IPS-15b (cell line): ENCODE data around the gene KYNU.
"Not testable (repeated sequence)": the region's sequence is repeated elsewhere in the genome, so short reads cannot be mapped to it uniquely, and the experiment has no call there.

Experiments
- H3K27me3 ChIP-seq: one replicate; pipeline ENCODE4 v1.6.1; 2013; ENCODE audit warnings: low read length; ENCODE audit not compliant: control insufficient read depth, insufficient read depth
- H3K36me3 ChIP-seq: one replicate; pipeline ENCODE4 v1.6.1; 2013; ENCODE audit warnings: low read length; ENCODE audit not compliant: control insufficient read depth, insufficient read depth
- H3K4me1 ChIP-seq: one replicate; pipeline ENCODE4 v1.6.1; 2013; ENCODE audit warnings: mild to moderate bottlenecking, low read length; ENCODE audit not compliant: control insufficient read depth, insufficient read depth
- H3K4me3 ChIP-seq: one replicate; pipeline ENCODE4 v1.5.1; 2013; ENCODE audit warnings: low read depth, low read length
- H3K9ac ChIP-seq: one replicate; pipeline ENCODE4 v1.6.1; 2013; ENCODE audit warnings: low read depth, mild to moderate bottlenecking, low read length
- H3K9me3 ChIP-seq: one replicate; pipeline ENCODE4 v1.6.1; 2013; ENCODE audit warnings: mild to moderate bottlenecking, low read length; ENCODE audit not compliant: control insufficient read depth, insufficient read depth

Gene KYNU

DNA sequence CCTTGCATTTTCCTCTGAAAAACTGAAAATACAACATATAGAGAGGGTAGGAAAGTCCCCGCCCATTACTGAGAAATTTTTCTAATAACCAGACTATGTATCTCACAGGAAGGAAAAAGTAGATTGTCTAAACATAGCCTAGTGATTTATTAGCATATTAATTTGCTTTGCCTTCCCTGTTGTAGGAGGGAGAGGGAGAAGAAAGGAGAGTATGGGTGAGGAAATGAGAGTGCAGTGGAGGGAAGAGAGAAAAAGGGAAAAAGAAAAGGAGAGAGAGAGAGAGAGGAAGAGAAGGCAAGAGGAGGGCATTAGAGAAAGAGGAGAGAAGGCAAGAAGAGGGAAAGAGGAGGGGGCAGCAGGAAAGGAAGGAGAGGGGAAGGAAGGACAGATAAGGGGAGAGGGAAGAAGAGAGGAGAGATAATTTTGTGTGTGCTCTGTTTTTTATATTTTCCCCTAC is 3.6 kb upstream of the KYNU start:
- H3K9ac ChIP-seq: no peak overlapping the region
- no peaks in the 10 kb centered on the region for H3K27me3 ChIP-seq
- no peaks in the 10 kb centered on the region for H3K4me1 ChIP-seq
- H3K4me3 ChIP-seq: no peak overlapping the region
- no peaks in the 10 kb centered on the region for H3K36me3 ChIP-seq
- no peaks in the 10 kb centered on the region for H3K9me3 ChIP-seq

DNA sequence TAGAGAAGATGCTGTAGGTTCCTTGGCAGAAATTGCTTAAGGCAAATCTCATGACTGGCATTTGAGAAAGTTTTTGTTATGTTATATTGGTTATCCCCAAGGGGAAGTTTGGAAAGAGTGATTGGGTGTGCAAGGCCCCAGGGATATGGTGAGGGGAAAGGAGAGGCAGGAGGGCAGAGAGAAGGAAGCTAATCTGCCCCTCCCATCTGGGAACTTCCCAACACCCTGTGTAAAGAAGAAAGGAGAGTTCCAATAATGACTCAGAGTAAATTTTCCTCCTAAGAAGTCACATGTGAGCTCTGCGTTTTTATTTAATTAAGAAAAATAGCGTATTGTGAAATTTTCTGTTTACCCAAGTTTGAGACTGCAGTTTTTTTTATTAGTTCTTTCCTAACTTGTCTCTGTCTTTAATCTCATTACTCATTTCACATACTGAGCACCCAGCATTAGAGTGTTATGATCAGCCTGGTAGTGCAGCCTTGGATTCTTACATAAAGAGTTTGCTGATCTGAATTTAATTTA is 3.1 kb upstream of the KYNU start:
- Histone ChIP-seq H3K9ac (no peak overlapping the region), H3K36me3 (no peaks in the 10 kb centered on the region), H3K9me3 (no peaks in the 10 kb centered on the region), H3K4me3 (no peak overlapping the region), H3K27me3 (no peaks in the 10 kb centered on the region), H3K4me1 (no peaks in the 10 kb centered on the region)

DNA sequence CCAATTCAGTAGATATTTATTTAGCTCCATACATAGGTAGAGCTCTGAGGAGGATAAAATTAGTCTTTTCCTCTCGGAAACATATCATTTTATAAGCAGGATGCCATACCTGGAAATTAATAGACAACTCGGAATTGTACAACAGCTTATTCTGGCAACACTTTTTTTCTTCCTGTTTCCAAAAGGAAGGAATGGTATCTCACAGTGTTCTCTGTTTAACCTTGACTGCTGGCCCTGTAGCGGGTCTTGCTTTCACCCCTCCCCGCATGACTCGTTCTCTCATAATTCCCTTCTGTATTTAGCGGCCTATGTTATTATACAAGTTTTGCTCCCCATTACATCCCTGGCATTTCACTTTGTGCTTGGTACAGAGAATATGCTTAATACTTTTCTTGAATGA is 2.5 kb upstream of the KYNU start:
- H3K36me3 ChIP-seq: no peaks in the 10 kb centered on the region
- H3K27me3 ChIP-seq: no peaks in the 10 kb centered on the region
- H3K9ac ChIP-seq: no peak overlapping the region
- no peaks in the 10 kb centered on the region for H3K4me1 ChIP-seq
- H3K4me3 ChIP-seq: no peak overlapping the region
- H3K9me3 ChIP-seq: no peaks in the 10 kb centered on the region

DNA sequence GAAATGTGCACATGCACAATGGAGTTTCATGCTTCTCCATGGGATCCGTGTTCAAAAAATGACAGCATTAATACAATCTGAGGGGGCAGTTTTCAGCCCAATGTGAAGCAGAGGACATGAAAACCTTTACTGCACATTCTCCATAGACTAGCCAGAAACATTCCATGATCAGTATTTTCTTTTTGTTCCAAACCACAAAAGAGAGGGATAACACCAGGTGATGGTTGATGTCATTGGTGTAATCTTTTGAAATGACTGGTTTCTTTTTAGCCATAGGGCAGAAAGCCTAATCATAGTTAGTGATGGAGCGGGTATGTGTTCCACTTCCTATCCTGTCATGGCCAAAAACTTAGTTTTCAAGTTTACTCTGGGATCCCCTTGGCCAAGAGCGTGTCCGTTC is 1.8 kb upstream of the KYNU start:
- H3K4me1 ChIP-seq: no peaks in the 10 kb centered on the region
- H3K9me3 ChIP-seq: no peaks in the 10 kb centered on the region
- no peak overlapping the region for H3K9ac ChIP-seq
- H3K36me3 ChIP-seq: no peaks in the 10 kb centered on the region
- no peaks in the 10 kb centered on the region for H3K27me3 ChIP-seq
- no peak overlapping the region for H3K4me3 ChIP-seq

DNA sequence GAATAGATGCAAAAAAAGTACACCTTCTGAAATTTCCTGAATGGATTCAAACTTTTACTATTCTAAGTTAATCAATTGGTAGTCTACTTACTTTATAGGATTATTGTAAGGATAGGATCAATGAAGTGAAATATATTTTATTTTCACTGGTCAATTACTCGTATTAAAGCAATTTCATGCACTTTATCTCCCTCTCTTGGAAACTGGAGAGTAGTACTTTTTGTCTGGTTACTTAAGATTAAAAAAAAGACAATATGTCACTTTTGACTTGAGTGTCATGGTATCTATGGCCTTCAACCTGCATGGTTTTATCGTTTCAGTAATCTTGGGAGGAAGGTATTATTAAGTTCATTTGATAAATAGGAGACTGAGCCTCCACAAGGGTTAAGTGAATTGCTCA is 1.0 kb upstream of the KYNU start:
- Histone ChIP-seq H3K27me3 (no peaks in the 10 kb centered on the region), H3K9ac (no peak overlapping the region), H3K36me3 (no peaks in the 10 kb centered on the region), H3K9me3 (no peaks in the 10 kb centered on the region), H3K4me3 (no peak overlapping the region), H3K4me1 (no peaks in the 10 kb centered on the region)

DNA sequence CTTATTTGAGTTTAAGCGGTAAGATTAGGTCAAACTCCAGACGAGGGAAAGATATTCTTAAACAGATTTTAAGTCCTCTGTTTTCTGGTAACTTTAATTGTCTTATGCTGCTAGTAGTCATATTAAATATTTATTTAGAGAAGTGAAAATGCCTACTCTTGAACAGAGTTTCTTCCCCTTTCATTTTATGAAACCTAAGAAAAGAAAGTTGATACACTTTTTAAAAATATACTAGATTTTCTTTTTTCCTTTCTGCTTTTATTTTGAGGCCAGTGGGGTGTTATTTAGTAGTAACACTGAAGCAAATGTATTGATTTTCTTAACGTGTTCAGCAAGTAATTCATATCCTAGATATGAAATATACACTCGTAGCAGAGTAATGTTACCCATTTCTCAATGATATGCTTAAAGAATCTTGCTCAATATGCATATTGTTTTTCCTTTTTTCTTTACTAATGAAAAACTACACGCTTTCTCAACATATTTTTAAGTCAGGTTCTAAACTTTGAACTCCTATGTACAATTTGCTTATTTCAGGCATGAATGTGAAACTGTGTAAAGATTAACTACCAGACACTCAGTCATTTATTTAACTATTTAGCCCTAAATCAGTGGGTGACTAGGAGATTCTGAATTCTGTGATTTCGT is 691 bp downstream of the KYNU start:
- H3K9me3 ChIP-seq: no peaks in the 10 kb centered on the region
- H3K9ac ChIP-seq: no peak overlapping the region
- H3K4me1 ChIP-seq: no peaks in the 10 kb centered on the region

DNA sequence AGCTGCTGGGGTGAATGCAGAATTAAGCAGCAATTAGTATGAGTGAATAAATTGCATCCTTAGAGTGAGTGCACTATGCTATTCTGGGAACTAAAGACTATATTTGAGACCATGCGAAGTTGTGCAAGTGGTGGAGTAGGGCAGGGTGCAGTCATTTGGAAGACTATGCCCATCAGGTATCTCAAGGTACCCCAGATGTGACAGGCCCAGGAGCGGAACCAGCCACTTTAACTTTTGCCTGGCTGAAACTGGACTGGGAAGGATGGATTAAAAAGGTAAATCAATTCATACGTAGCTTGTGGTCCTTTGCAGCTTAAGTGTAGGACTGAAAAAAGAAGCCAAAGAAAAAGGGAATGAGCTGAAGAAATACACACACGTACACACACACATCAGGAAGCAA is 1.7 kb downstream of the KYNU start:
- no peak overlapping the region for H3K9ac ChIP-seq
- no peak overlapping the region for H3K4me3 ChIP-seq
- no peaks in the 10 kb centered on the region for H3K4me1 ChIP-seq
- H3K36me3 ChIP-seq: no peaks in the 10 kb centered on the region
- H3K9me3 ChIP-seq: no peaks in the 10 kb centered on the region
- no peaks in the 10 kb centered on the region for H3K27me3 ChIP-seq

More for the DNA sequence above, 691 bp downstream of the KYNU start:
- Histone ChIP-seq H3K36me3 (no peaks in the 10 kb centered on the region), H3K4me3 (no peak overlapping the region), H3K27me3 (no peaks in the 10 kb centered on the region)

DNA sequence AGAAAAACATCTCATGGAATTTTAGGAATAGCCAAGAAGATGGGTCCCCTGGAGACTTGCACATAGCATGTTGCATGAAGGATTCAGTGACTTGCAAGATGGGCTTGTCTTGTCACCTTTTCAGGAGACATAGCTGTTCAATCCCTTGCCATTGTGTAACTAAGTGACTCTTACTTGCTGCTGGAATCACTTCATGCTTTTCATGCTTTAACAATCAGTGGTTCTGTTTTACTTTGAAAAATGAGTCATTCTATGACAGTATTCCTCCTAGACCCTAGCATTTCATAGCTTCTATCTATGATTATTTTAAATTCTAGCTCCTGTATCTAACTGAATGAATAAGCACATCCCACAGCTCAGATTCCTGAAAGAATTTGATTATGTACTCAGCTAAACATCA is 2.8 kb downstream of the KYNU start:
- Histone ChIP-seq H3K9ac (no peak overlapping the region), H3K36me3 (no peaks in the 10 kb centered on the region), H3K9me3 (no peaks in the 10 kb centered on the region), H3K27me3 (no peaks in the 10 kb centered on the region), H3K4me3 (no peak overlapping the region), H3K4me1 (no peaks in the 10 kb centered on the region)

DNA sequence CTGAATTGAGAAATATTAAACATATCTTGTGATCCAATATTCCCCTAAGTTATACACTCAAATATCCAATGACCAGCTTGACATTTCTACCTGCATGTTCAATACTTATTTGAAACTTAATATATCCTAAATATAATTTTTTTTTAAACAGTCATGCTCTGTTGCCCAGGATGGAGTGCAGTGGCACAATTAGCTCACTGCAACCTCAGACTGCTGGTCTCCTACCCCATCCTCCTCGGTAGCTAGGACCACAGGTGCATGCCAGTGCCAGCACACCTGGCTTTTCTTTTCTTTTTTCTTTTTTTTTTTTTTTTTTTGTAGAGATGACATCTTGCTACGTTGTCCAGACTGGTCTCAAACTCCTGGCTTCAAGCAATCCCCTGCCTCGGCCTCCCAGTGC is 4.2 kb downstream of the KYNU start:
- no peak overlapping the region for H3K4me3 ChIP-seq
- no peak overlapping the region for H3K9ac ChIP-seq
- H3K27me3 ChIP-seq: no peaks in the 10 kb centered on the region
- no peaks in the 10 kb centered on the region for H3K36me3 ChIP-seq
- H3K4me1 ChIP-seq: no peaks in the 10 kb centered on the region
- H3K9me3 ChIP-seq: no peaks in the 10 kb centered on the region

DNA sequence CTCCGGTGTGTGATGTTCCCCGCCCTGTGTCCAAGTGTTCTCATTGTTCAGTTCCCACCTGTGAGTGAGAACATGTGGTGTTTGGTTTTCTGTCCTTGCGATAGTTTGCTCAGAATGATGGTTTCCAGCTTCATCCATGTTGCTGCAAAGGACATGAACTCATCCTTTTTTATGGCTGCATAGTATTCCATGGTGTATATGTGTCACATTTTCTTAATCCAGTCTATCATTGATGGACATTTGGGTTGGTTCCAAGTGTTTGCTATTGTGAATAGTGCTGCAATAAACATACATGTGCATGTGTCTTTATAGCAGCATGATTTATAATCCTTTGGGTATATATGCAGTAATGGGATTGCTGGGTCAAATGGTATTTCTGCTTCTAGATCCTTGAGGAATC is 5.0 kb downstream of the KYNU start:
- not testable (repeated sequence) for H3K9me3 ChIP-seq, H3K4me1 ChIP-seq, H3K9ac ChIP-seq, H3K27me3 ChIP-seq, H3K4me3 ChIP-seq, H3K36me3 ChIP-seq

DNA sequence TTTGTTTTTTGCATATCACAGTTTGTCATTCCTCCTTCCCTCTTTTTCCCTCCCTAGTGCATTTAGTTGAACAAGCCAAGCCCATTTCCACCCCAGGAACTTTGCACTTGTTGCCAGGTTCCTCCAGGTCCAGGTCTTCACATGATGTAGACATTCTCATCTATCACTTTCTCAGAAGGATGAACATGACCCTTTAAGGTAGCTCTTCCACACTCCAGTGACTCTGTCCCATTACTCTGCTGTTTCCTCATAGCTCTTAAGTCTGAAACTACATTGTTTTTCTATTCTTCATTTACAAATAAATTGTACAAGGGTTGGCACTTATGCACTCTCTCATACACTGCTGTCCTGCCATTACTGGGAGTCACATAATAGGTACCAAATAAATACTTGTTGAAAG is 6.1 kb downstream of the KYNU start:
- Histone ChIP-seq H3K36me3 (no peaks in the 10 kb centered on the region), H3K4me3 (no peak overlapping the region), H3K9me3 (no peaks in the 10 kb centered on the region), H3K4me1 (no peaks in the 10 kb centered on the region), H3K27me3 (no peaks in the 10 kb centered on the region), H3K9ac (no peak overlapping the region)

DNA sequence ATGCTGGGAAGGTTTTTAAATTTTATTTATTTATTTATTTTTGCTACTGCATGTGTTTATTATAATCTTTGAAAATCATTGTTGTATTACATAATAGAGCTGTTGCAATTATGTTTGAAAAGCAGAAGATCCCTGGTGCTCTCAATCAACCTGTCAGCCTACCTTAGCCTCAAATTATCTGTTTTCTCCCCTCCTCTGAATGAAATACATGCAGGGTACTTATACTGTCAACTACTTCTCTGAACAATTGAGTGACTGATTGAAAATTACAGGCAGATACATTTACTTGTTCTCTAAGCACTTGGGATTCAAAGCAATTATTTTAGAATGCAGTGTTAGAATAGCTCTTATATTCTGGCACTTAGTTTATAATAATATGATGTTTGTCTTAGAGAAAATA is 8.1 kb downstream of the KYNU start:
- H3K4me3 ChIP-seq: no peak overlapping the region
- H3K9ac ChIP-seq: no peak overlapping the region
- no peaks in the 10 kb centered on the region for H3K36me3 ChIP-seq
- no peaks in the 10 kb centered on the region for H3K4me1 ChIP-seq
- H3K9me3 ChIP-seq: no peaks in the 10 kb centered on the region
- H3K27me3 ChIP-seq: no peaks in the 10 kb centered on the region
